NB4 (cell line): ENCODE data around the gene CATSPER4.

Experiments
- DNase-seq: peaks from one replicate; pipeline ENCODE4 v3.0.0; 2010; ENCODE audit warnings: low read depth
- H3K4me3 ChIP-seq: one replicate; pipeline ENCODE4 v1.5.1; 2011; ENCODE audit warnings: mild to moderate bottlenecking, low read depth, low read length, moderate library complexity
- MYC ChIP-seq: IDR thresholded peaks from 2 replicates; pipeline ENCODE4 v1.6.1; 2011; ENCODE audit warnings: low read depth, low read length
- POLR2A ChIP-seq: IDR thresholded peaks from 2 replicates; pipeline ENCODE4 v1.6.1; 2011; ENCODE audit warnings: mild to moderate bottlenecking; ENCODE audit not compliant: insufficient read length; ENCODE audit errors: extremely low read depth
- TF ChIP-seq, protein P1 (sequence below): IDR thresholded peaks from one replicate; pipeline ENCODE4 v1.5.1; 2012; ENCODE audit warnings: low read depth, low read length
- TF ChIP-seq, protein P2 (sequence below): IDR thresholded peaks from 2 replicates; pipeline ENCODE4 v1.6.1; 2011; ENCODE audit warnings: low read depth, low read length

Gene CATSPER4

DNA sequence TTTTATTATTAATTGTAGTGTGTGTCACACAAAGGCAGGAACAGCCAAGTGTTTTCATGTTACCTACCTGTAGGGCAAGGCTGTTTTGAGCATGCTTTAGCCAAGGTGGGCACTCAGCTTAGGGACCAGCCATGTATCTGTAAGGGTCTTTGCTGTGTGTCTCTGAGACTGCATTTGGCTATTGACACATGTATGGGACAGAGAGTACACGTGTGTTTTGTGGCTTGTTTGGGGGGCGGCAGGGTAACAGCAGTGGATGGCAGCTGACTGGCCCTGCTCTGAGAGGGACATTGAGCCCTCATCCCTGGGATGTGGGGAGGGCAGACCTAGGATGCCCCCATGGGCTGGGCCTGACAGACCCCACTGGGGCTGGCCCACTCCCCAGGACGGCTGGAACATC, 6.9 kb downstream of the CATSPER4 start:
- TF ChIP-seq, protein P1, sequence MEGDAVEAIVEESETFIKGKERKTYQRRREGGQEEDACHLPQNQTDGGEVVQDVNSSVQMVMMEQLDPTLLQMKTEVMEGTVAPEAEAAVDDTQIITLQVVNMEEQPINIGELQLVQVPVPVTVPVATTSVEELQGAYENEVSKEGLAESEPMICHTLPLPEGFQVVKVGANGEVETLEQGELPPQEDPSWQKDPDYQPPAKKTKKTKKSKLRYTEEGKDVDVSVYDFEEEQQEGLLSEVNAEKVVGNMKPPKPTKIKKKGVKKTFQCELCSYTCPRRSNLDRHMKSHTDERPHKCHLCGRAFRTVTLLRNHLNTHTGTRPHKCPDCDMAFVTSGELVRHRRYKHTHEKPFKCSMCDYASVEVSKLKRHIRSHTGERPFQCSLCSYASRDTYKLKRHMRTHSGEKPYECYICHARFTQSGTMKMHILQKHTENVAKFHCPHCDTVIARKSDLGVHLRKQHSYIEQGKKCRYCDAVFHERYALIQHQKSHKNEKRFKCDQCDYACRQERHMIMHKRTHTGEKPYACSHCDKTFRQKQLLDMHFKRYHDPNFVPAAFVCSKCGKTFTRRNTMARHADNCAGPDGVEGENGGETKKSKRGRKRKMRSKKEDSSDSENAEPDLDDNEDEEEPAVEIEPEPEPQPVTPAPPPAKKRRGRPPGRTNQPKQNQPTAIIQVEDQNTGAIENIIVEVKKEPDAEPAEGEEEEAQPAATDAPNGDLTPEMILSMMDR = no peak
- TF ChIP-seq, protein P2, sequence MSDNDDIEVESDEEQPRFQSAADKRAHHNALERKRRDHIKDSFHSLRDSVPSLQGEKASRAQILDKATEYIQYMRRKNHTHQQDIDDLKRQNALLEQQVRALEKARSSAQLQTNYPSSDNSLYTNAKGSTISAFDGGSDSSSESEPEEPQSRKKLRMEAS = no peak
- TF ChIP-seq POLR2A (no peak), MYC (no peak)
- no peak for DNase-seq

DNA sequence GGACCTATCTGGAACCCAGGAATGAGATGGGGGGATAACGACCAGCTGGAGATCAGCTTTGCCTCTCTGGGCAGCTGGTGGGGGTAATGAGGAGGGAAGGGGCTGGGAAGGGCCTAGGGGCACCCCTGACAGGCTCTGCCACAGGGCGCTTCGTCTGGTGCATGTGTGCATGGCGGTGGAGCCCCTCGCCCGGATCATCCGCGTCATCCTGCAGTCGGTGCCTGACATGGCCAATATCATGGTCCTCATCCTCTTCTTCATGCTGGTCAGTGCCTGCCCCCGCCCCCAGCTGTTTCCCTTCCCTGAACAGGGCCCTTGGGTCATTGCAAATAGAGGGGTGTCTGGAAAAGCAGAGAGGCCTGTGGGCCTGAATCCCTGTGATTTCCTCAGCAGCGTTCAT, 7.4 kb downstream of the CATSPER4 start:
- DNase-seq = no peak
- H3K4me3 ChIP-seq = no peak overlapping the region
- TF ChIP-seq, protein P2 = no peak
- TF ChIP-seq, protein P1 = no peak
- TF ChIP-seq MYC = no peak
- TF ChIP-seq POLR2A = no peak

More for the DNA sequence above, 6.9 kb downstream of the CATSPER4 start:
- no peak overlapping the region for H3K4me3 ChIP-seq

DNA sequence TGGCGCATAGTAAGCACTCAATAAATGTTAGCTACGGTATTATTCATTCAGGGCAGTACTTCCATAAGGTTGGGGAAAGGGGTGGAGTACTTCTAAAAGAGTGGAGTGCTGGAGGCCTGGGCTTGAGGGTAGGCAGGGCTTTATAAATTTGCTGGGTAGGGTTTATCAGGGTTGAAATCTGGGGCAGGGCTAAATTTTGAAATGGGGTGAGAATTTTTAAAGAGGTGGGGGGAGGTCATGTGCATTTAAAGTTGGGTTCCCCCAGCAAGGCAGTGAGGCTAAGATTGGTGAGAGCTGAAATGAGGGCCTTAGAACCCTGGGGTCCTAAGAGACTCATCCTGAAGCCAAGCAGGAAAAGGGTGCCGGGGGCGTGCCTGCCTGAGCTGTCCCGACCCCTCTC, 10.0 kb downstream of the CATSPER4 start:
- H3K4me3 ChIP-seq = no peak overlapping the region
- DNase-seq = no peak
- TF ChIP-seq MYC (no peak), POLR2A (no peak)
- TF ChIP-seq, protein P2 = no peak
- TF ChIP-seq, protein P1 = no peak

DNA sequence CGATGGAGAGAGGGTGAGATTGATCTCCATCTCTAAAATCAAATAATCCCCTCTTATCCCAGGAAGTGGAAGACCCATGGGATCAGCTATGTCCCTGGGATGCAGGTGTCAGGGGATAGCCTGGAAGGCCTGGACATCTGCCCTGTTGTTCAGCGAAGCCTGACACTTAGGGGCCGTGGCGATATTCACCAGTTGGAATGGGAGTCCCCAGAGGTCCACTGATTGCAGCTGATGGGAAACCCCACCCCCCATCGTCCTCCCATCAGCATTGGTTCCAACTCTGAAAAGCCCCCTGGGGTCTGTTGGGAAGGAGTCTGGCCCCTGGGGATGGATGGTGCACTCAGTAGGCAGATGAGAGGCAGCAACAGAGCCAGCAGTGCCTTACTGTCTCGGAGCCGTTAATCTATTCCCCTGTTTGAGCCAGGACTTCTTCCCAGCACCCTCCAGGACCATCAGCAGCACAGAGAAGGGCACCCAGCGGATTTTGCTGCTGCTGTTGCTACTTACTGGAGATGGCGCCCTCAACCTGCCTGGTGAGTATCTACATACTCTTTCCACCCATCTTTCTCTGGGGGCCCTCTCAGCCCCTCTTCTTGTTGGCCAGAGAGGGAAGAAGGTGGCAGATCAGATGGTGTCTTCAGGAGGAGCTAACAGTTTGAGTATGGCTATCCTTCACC, 13.4 kb downstream of the CATSPER4 start:
- no peak for TF ChIP-seq POLR2A
- TF ChIP-seq, protein P1 = peak; percentile 18
- no peak overlapping the region for H3K4me3 ChIP-seq
- DNase-seq = peak; percentile 26

DNA sequence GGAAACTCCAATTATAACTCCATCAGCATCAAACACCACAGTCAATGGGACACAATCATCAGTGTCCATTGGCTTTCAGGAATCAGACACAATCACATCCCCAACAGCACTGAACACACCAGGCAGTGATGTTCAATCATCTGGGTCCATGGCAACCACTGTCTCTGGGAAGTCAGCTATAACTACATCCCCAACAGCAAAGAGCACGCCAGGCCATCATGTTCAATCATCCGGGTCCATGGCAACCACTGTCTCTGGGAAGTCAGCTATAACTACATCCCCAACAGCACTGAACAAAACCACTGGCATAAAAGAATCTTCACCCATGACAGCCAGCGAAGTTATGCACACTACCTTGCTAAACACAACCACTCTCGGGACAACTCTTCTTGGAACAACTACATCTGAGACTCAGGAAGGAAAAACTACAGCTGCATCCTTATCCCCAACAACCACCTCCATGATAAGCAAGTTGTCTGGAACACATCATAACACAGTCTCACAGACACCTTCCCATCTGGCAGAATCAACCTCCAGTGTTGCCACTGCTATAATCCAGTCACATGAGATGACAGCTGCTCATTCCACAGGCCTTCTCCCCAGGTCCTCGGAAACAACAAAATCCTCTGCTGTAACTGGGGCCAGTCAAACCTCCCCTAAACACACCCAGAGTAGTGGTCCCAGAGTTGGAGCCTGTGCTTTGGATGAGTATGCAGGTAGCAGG, 19.9 kb downstream of the CATSPER4 start:
- no peak overlapping the region for H3K4me3 ChIP-seq
- no peak for DNase-seq
- TF ChIP-seq, protein P2 = no peak
- TF ChIP-seq, protein P1 = no peak
- no peak for TF ChIP-seq MYC
- no peak for TF ChIP-seq POLR2A
